Kidney epithelial cell (primary cell): ENCODE results near the gene TSPAN14. TPM values are rescaled to one million over a fixed set of nuclear protein-coding genes. Genes with fewer than 3 reads are reported as not detected.
A peak's percentile ranks its signal among the peaks of the same experiment; 100 is the strongest.

Source experiments
- DNase-seq: peaks from one replicate; pipeline ENCODE4 v3.0.0-alpha.2; 2010; ENCODE audit warnings: low read depth
- H3K27me3 ChIP-seq: 2 replicates; pipeline ENCODE4 v1.6.0; 2011; ENCODE audit warnings: low read length; ENCODE audit not compliant: control insufficient read depth, insufficient read depth
- H3K36me3 ChIP-seq: 2 replicates; pipeline ENCODE4 v1.5.1; 2011; ENCODE audit warnings: low read length; ENCODE audit not compliant: control insufficient read depth, insufficient read depth
- H3K4me3 ChIP-seq: 2 replicates; pipeline ENCODE4 v1.5.1; 2011; ENCODE audit warnings: low read depth, mild to moderate bottlenecking, control low read depth, low read length
- CTCF ChIP-seq: IDR thresholded peaks from 2 replicates; pipeline ENCODE4 v1.5.1; 2011; ENCODE audit warnings: mild to moderate bottlenecking, moderate library complexity, low read length, control low read depth, inconsistent platforms; ENCODE audit not compliant: insufficient read depth, poor library complexity, severe bottlenecking
- total RNA-seq: library from RNA; depleted of rRNA; stranded (reverse); fragments of >200 nt; gene quantifications from 2 replicates; pipeline ENCODE4 v1.2.3, GENCODE V29; 2015

The TSPAN14 gene
- total RNA-seq, 1 donor from 2014 or later = 111 TPM

- TF ChIP-seq CTCF = no peak
- no peak overlapping the region for H3K4me3 ChIP-seq
- no peak for DNase-seq
- H3K27me3 ChIP-seq = no peaks in the 10 kb centered on the region
- no peaks in the 10 kb centered on the region for H3K36me3 ChIP-seq
Observed at GRCh38 chr10:80496555-80497172, 42.6 kb downstream of the TSPAN14 start.

GRCh38 chr10:80497187-80498077 is 43.3 kb downstream of the TSPAN14 start:
- DNase-seq = no peak

GRCh38 chr10:80498078-80498832 is 44.1 kb downstream of the TSPAN14 start:
- DNase-seq = no peak
- Histone ChIP-seq H3K27me3 (no peaks in the 10 kb centered on the region), H3K4me3 (no peak overlapping the region), H3K36me3 (no peaks in the 10 kb centered on the region)
- TF ChIP-seq CTCF = no peak

More at GRCh38 chr10:80497187-80498077, 43.3 kb downstream of the TSPAN14 start:
- no peak for TF ChIP-seq CTCF
- no peak overlapping the region for H3K4me3 ChIP-seq
- H3K36me3 ChIP-seq = no peaks in the 10 kb centered on the region
- no peaks in the 10 kb centered on the region for H3K27me3 ChIP-seq

GRCh38 chr10:80498833-80499741 is 45.0 kb downstream of the TSPAN14 start:
- TF ChIP-seq CTCF = no peak
- peak; percentile 93 for DNase-seq
- Histone ChIP-seq H3K27me3 (no peaks in the 10 kb centered on the region), H3K4me3 (no peak overlapping the region), H3K36me3 (no peaks in the 10 kb centered on the region)

- no peak for DNase-seq
Observed at GRCh38 chr10:80500572-80501380, 46.7 kb downstream of the TSPAN14 start.

More at GRCh38 chr10:80500572-80501380, 46.7 kb downstream of the TSPAN14 start:
- no peak for TF ChIP-seq CTCF
- no peaks in the 10 kb centered on the region for H3K27me3 ChIP-seq
- H3K36me3 ChIP-seq = no peaks in the 10 kb centered on the region
- H3K4me3 ChIP-seq = no peak overlapping the region
